K562 (cell line): ENCODE results near the gene NFATC1. TPM values are rescaled to one million over a fixed set of nuclear protein-coding genes. Genes with fewer than 3 reads are reported as not detected.

Experiments
- ATAC-seq: fragments of 200-7000 bp; cut with Tn5 transposase; 3 replicates; pipeline ENCODE4 v1.9.1; 2020; ENCODE audit warnings: moderate library complexity
- BruUV-seq: library from RNA; stranded (reverse); fragments of 400-500 nt; replicated peaks from 2 replicates; lab custom pipeline; 2021; lab: Mats Ljungman, UMichigan
- CTCF ChIA-PET: fragments of 300-600 bp; formaldehyde crosslinking; extraction: SDS; loops from one replicate; lab custom pipeline; 2021; ENCODE audit warnings: low intra/inter-chr PET ratio; lab: Yijun Ruan, JAX
- POLR2A ChIA-PET: fragments of 300-600, 350-650 bp; sonication (Branson Sonifier 250); formaldehyde crosslinking; extraction: SDS; loops from one replicate; lab custom pipeline; 2021; ENCODE audit warnings: antibody characterized with exemption, inconsistent platforms; lab: Yijun Ruan, JAX
- DNase-seq, 4 experiments: peaks; one replicate each; pipeline versions ENCODE4 v3.0.0 to v3.0.0-alpha.2; 2011 to 2018; ENCODE audit warnings: low spot score in 3 of 4, mixed read lengths in 3 of 4; ENCODE audit errors: extremely low read depth in 1 of 4
- FAIRE-seq: peaks from 2 replicates; lab custom pipeline; 2011; peaks lifted over from hg19 to GRCh38; lab: Jason Lieb, UNC
- H2AFZ ChIP-seq: 2 replicates; pipeline ENCODE4 v1.6.0; 2011; ENCODE audit warnings: low read depth, low read length, control low read depth, inconsistent platforms
- H3K27ac ChIP-seq: fragments of 200-600 bp; 3 replicates; pipeline ENCODE4 v1.8.0; 2011; ENCODE audit warnings: low read depth, mild to moderate bottlenecking, control low read depth, inconsistent platforms, low read length, moderate library complexity, mixed read lengths; ENCODE audit errors: extremely low read depth
- H3K27me3 ChIP-seq, 2 experiments: fragments of 300-600 bp in 1 of 2; 2 replicates in 1 of 2; 3 replicates in 1 of 2; pipeline versions ENCODE4 v1.6.0 to v1.8.0; 2011; ENCODE audit warnings: inconsistent platforms in 2 of 2, low read length in 2 of 2, mild to moderate bottlenecking in 1 of 2, mixed read lengths in 1 of 2, moderate library complexity in 1 of 2; ENCODE audit not compliant: control insufficient read depth in 2 of 2, insufficient read depth in 2 of 2
- H3K36me3 ChIP-seq: fragments of 300-600 bp; 3 replicates; pipeline ENCODE4 v1.8.0; 2011; ENCODE audit warnings: mild to moderate bottlenecking, low read length, inconsistent platforms; ENCODE audit not compliant: control insufficient read depth, insufficient read depth
- H3K4me1 ChIP-seq, 2 experiments: fragments of 200-600 bp in 1 of 2; replicated peaks in 1 of 2; 2 replicates in 1 of 2; 3 replicates in 1 of 2; pipeline versions ENCODE4 v1.5.1 to v1.8.0; 2011; ENCODE audit warnings: inconsistent platforms in 2 of 2, low read length in 2 of 2, mild to moderate bottlenecking in 1 of 2, mixed read lengths in 1 of 2, moderate library complexity in 1 of 2; ENCODE audit not compliant: control insufficient read depth in 2 of 2, insufficient read depth in 2 of 2
- H3K4me2 ChIP-seq: 2 replicates; pipeline ENCODE4 v1.6.1; 2011; ENCODE audit warnings: low read length, control low read depth, inconsistent platforms, mixed read lengths; ENCODE audit not compliant: insufficient read depth
- H3K4me3 ChIP-seq: fragments of 200-600 bp; sonication (generic), shearing (Covaris generic); 2 replicates; pipeline ENCODE4 v1.5.1; 2016; ENCODE audit warnings: control low read depth, inconsistent platforms
- H3K79me2 ChIP-seq: fragments of 200-600 bp; 3 replicates; pipeline ENCODE4 v1.8.0; 2011; ENCODE audit warnings: low read length, inconsistent platforms; ENCODE audit not compliant: control insufficient read depth, insufficient read depth
- H3K9ac ChIP-seq, 2 experiments: 2 replicates each; pipeline versions ENCODE4 v1.6.0 to v1.6.1; 2011; ENCODE audit warnings: low read depth in 2 of 2, low read length in 2 of 2, control low read depth in 1 of 2, inconsistent platforms in 1 of 2, mild to moderate bottlenecking in 1 of 2, mixed read lengths in 1 of 2; ENCODE audit not compliant: insufficient read depth in 1 of 2
- H3K9me1 ChIP-seq: one replicate; pipeline ENCODE4 v1.6.0; 2011; ENCODE audit warnings: inconsistent platforms, mild to moderate bottlenecking, low read length, moderate library complexity; ENCODE audit not compliant: control insufficient read depth, insufficient read depth
- H3K9me3 ChIP-seq: replicated peaks from 2 replicates; pipeline ENCODE4 v1.5.1; 2011; ENCODE audit warnings: low read depth, low read length, inconsistent platforms; ENCODE audit not compliant: control insufficient read depth, insufficient read depth
- H4K20me1 ChIP-seq: replicated peaks from 2 replicates; pipeline ENCODE4 v1.6.1; 2011; ENCODE audit warnings: low read length, inconsistent platforms, mixed read lengths; ENCODE audit not compliant: control insufficient read depth, insufficient read depth
- FOXJ3 ChIP-seq: sonication (generic); formaldehyde crosslinking; IDR thresholded peaks from 2 replicates; pipeline ENCODE4 v1.4.0; 2020; ENCODE audit warnings: mild to moderate bottlenecking, missing genetic modification reagents
- HEY1 ChIP-seq: fragments of 250-450 bp; sonication (Bioruptor Pico); IDR thresholded peaks from 2 replicates; pipeline ENCODE4 v1.5.0; 2020; ENCODE audit warnings: mild to moderate bottlenecking, moderate library complexity, borderline replicate concordance
- HNRNPH1 ChIP-seq: fragments of 200-400 bp; formaldehyde crosslinking; optimal IDR thresholded peaks from 2 replicates; pipeline ENCODE3; 2017; ENCODE audit warnings: low read depth, mild to moderate bottlenecking, low read length, moderate library complexity
- PCBP1 ChIP-seq: fragments of 200-400 bp; formaldehyde crosslinking; IDR thresholded peaks from 2 replicates; pipeline ENCODE4 v1.6.1; 2018; ENCODE audit warnings: mild to moderate bottlenecking, low read depth, low read length; ENCODE audit not compliant: poor library complexity, severe bottlenecking
- PHF20 ChIP-seq: fragments of 450-650 bp; IDR thresholded peaks from 2 replicates; pipeline ENCODE4 v1.6.1; 2018; ENCODE audit not compliant: partially characterized antibody
- RBM17 ChIP-seq: fragments of 200-400 bp; formaldehyde crosslinking; IDR thresholded peaks from 2 replicates; pipeline ENCODE4 v1.6.1; 2017; ENCODE audit warnings: low read depth, mild to moderate bottlenecking, low read length, borderline replicate concordance
- RFX1 ChIP-seq: fragments of 450-650 bp; IDR thresholded peaks from 2 replicates; pipeline ENCODE4 v1.6.1; 2016; ENCODE audit warnings: mild to moderate bottlenecking, moderate library complexity
- SOX6 ChIP-seq: fragments of 450-650 bp; IDR thresholded peaks from 2 replicates; pipeline ENCODE4 v1.6.1; 2014; ENCODE audit warnings: mild to moderate bottlenecking
- ZNF431 ChIP-seq: sonication (generic); formaldehyde crosslinking; IDR thresholded peaks from 2 replicates; pipeline ENCODE4 v1.8.0; 2022; ENCODE audit warnings: mild to moderate bottlenecking, missing genetic modification reagents
- ZNF589 ChIP-seq: fragments of 200-800 bp; sonication (Bioruptor generic); IDR thresholded peaks from 2 replicates; pipeline ENCODE4 v1.6.1; 2016; ENCODE audit warnings: low read depth, missing genetic modification characterization, missing compliant biosample characterization
- WGBS: fragments of 100-300 bp; shearing (Covaris generic); methylation state at CpG from one replicate; pipeline ENCODE4 v1.1.6; 2016; ENCODE audit warnings: low coverage, mixed read lengths; ENCODE audit not compliant: insufficient coverage; ENCODE audit errors: missing lambda C conversion rate; 5-methylcytosine and 5-hydroxymethylcytosine counted together
- in situ Hi-C: fragments of 300-500 bp; cut with MboI; formaldehyde crosslinking; loops from 4 replicates; pipeline ENCODE4 v1.15.0; 2018; ENCODE audit warnings: inconsistent platforms, mixed read lengths
- intact Hi-C: fragments of 100-400 bp; cut with micrococcal nuclease; formaldehyde crosslinking; loops from 2 replicates; pipeline ENCODE4 v1.14.2; 2022
- polyA plus RNA-seq, 8 experiments: library from polyadenylated mRNA; depleted of rRNA in 4 of 8; stranded (reverse) in 5 of 8; unstranded in 3 of 8; fragments of >200 nt; fragmentation: Nextera tagmentation in 2 of 8; fragmentation: Illumina TruSeq in 1 of 8; extraction: Ambion mirVana in 2 of 8; extraction: Trizol in 1 of 8; gene quantifications; 2 replicates each; pipeline versions ENCODE4 v1.2.1 to v1.2.3, GENCODE V29; 2011 to 2014; ENCODE audit warnings: inconsistent platforms in 1 of 8, missing spikeins in 1 of 8
- total RNA-seq, 7 experiments: library from RNA; depleted of rRNA in 6 of 7; stranded (reverse); fragments of >200 nt in 6 of 7; fragmentation: Illumina TruSeq in 2 of 7; extraction: Trizol in 2 of 7; gene quantifications; 2 replicates each; pipeline versions ENCODE4 v1.2.1 to v1.2.3, GENCODE V29; 2011 to 2021; ENCODE audit warnings: low replicate concordance in 1 of 7
- TF ChIP-seq, protein P1 (sequence below): fragments of 150-350 bp; IDR thresholded peaks from 2 replicates; pipeline ENCODE4 v1.6.1; 2014; ENCODE audit warnings: low read depth, mild to moderate bottlenecking, low read length, borderline replicate concordance
- TF ChIP-seq, protein P2 (sequence below): sonication (generic); formaldehyde crosslinking; IDR thresholded peaks from 2 replicates; pipeline ENCODE4 v1.8.1; 2023; ENCODE audit warnings: mild to moderate bottlenecking, missing genetic modification reagents

NFATC1 gene
- total and polyA plus RNA-seq, 9 of the 15 experiments (the other 6 are each of a cell fraction or from before 2014, with no cell fraction given), result 1.1 to 16.4 (median 2.5) TPM

DNA sequence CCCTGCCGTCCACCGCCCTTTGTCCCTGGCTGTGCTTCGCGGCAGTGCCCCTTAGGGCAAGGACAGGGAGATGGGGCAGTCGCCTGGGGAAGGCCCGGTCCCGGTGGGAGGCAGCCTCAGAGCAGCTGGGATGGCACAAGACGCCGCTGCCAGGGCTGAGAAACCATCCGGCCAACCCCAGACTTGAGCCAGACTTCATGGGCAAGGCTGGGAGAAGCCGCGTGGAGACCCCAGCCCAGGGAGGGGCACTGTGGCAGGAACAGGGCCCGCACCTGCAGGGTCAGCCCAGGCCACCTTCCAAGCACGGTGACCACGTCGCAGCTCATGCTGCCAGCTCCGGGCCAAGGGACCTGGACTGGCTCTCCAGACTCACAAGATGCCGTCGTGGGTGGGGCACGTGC, 84.0 kb downstream of the NFATC1 start:
- CTCF ChIA-PET, result no interaction called here
- DNase-seq (no peak), ATAC-seq (no peak), FAIRE-seq (no peak)
- no peak overlapping the region for H2AFZ ChIP-seq
- POLR2A ChIA-PET, result interaction anchor here (0.6 kb wide), 1 partner anchor 40 kb away, joined by 3 read pairs; no protein-coding TSS in a partner anchor
- no peaks in the 10 kb centered on the region for H4K20me1 ChIP-seq
- no peaks in the 10 kb centered on the region for H3K9me3 ChIP-seq
- in situ Hi-C loops, result no loop called here
- no peak overlapping the region for H3K4me3 ChIP-seq
- H3K27me3 ChIP-seq, result no peaks in the 10 kb centered on the region
- intact Hi-C loops, result no loop called here
- no TSS peak for BruUV-seq
- no peak overlapping the region for H3K27ac ChIP-seq
- no peaks in the 10 kb centered on the region; a peak in 2 of 5 replicates for H3K4me1 ChIP-seq
- no peaks in the 10 kb centered on the region for H3K9me1 ChIP-seq
- H3K9ac ChIP-seq, result no peak overlapping the region
- no peaks in the 10 kb centered on the region for H3K79me2 ChIP-seq
- no peaks in the 10 kb centered on the region for H3K36me3 ChIP-seq
- 92% methylated on average over 8 of the region's 20 CpGs for whole genome bisulfite sequencing
- H3K4me2 ChIP-seq, result no peak overlapping the region
- no peak for TF ChIP-seq ZNF431
- TF ChIP-seq, protein P1, sequence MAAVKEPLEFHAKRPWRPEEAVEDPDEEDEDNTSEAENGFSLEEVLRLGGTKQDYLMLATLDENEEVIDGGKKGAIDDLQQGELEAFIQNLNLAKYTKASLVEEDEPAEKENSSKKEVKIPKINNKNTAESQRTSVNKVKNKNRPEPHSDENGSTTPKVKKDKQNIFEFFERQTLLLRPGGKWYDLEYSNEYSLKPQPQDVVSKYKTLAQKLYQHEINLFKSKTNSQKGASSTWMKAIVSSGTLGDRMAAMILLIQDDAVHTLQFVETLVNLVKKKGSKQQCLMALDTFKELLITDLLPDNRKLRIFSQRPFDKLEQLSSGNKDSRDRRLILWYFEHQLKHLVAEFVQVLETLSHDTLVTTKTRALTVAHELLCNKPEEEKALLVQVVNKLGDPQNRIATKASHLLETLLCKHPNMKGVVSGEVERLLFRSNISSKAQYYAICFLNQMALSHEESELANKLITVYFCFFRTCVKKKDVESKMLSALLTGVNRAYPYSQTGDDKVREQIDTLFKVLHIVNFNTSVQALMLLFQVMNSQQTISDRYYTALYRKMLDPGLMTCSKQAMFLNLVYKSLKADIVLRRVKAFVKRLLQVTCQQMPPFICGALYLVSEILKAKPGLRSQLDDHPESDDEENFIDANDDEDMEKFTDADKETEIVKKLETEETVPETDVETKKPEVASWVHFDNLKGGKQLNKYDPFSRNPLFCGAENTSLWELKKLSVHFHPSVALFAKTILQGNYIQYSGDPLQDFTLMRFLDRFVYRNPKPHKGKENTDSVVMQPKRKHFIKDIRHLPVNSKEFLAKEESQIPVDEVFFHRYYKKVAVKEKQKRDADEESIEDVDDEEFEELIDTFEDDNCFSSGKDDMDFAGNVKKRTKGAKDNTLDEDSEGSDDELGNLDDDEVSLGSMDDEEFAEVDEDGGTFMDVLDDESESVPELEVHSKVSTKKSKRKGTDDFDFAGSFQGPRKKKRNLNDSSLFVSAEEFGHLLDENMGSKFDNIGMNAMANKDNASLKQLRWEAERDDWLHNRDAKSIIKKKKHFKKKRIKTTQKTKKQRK, result no peak
- TF ChIP-seq HEY1 (CRISPR knock-in tag), result no peak
- no peak for TF ChIP-seq ZNF589 (CRISPR knock-in tag)
- TF ChIP-seq PHF20, result no peak
- TF ChIP-seq RBM17, result no peak
- no peak for TF ChIP-seq PCBP1
- TF ChIP-seq FOXJ3, result no peak
- TF ChIP-seq HNRNPH1, result no peak
- TF ChIP-seq, protein P2, sequence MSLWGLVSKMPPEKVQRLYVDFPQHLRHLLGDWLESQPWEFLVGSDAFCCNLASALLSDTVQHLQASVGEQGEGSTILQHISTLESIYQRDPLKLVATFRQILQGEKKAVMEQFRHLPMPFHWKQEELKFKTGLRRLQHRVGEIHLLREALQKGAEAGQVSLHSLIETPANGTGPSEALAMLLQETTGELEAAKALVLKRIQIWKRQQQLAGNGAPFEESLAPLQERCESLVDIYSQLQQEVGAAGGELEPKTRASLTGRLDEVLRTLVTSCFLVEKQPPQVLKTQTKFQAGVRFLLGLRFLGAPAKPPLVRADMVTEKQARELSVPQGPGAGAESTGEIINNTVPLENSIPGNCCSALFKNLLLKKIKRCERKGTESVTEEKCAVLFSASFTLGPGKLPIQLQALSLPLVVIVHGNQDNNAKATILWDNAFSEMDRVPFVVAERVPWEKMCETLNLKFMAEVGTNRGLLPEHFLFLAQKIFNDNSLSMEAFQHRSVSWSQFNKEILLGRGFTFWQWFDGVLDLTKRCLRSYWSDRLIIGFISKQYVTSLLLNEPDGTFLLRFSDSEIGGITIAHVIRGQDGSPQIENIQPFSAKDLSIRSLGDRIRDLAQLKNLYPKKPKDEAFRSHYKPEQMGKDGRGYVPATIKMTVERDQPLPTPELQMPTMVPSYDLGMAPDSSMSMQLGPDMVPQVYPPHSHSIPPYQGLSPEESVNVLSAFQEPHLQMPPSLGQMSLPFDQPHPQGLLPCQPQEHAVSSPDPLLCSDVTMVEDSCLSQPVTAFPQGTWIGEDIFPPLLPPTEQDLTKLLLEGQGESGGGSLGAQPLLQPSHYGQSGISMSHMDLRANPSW (CRISPR knock-in tag), result no peak
- no peak for TF ChIP-seq SOX6
- TF ChIP-seq RFX1, result no peak
